ENCODE data around the gene FBXL7. TPM values are rescaled to one million over a fixed set of nuclear protein-coding genes. Genes with fewer than 3 reads are reported as not detected.
"Not testable (repeated sequence)": the region's sequence is repeated elsewhere in the genome, so short reads cannot be mapped to it uniquely, and the experiment has no call there.

Gene FBXL7
- total RNA-seq, 1 donor from 2014 or later, result 12.3 TPM

- H3K4me3 Mint-ChIP-seq, result no peak overlapping the region
- Histone ChIP-seq H3K4me2 (peak overlapping the region; percentile 45), H3F3A (ENCODE audit: low read depth) (peaks cover 9% of the 10 kb centered on the region), H3K9ac (no peak overlapping the region), H3K36me3 (no peaks in the 10 kb centered on the region), H3K27me3 (no peaks in the 10 kb centered on the region), H3K4me3 (no peak overlapping the region), H3K9me3 (ENCODE audit: low read depth) (no peaks in the 10 kb centered on the region), H3K79me2 (ENCODE audit: low read depth) (no peaks in the 10 kb centered on the region), H2AFZ (replicated peaks) (no peak overlapping the region), H3K4me1 (peaks cover 20% of the 10 kb centered on the region), H3K27ac (no peak overlapping the region), H4K20me1 (ENCODE audit: low read depth) (no peaks in the 10 kb centered on the region)
- no peak for DNase-seq (ENCODE audit: low spot score)
- peaks cover 3% of the 10 kb centered on the region for H3K27me3 Mint-ChIP-seq (ENCODE audit: insufficient read depth, low read depth)
- TF ChIP-seq EZH2phosphoT487 (IDR thresholded peaks at IDR 0.05) (no peak), CTCF (IDR thresholded peaks at IDR 0.05) (no peak), EZH2 (IDR thresholded peaks at IDR 0.05) (no peak)
- H3K36me3 Mint-ChIP-seq, result peaks cover 9% of the 10 kb centered on the region
- no peaks in the 10 kb centered on the region for H3K4me1 Mint-ChIP-seq
- no peak overlapping the region for H3K27ac Mint-ChIP-seq
- H3K9me3 Mint-ChIP-seq, result peaks cover 7% of the 10 kb centered on the region
Measured at GRCh38 chr5:15864536-15865215, 364.7 kb downstream of the FBXL7 start.

- DNase-seq (ENCODE audit: low spot score); H3K4me3 ChIP-seq; H3K27me3 ChIP-seq; H3K4me3 Mint-ChIP-seq; H3K79me2 ChIP-seq (ENCODE audit: low read depth); H4K20me1 ChIP-seq (ENCODE audit: low read depth); H3K4me1 Mint-ChIP-seq; H3K4me2 ChIP-seq; H3F3A ChIP-seq (ENCODE audit: low read depth); H3K27ac ChIP-seq; H3K9me3 ChIP-seq (ENCODE audit: low read depth); H3K27ac Mint-ChIP-seq; H3K9ac ChIP-seq; H3K36me3 ChIP-seq; H2AFZ ChIP-seq (replicated peaks); H3K27me3 Mint-ChIP-seq (ENCODE audit: insufficient read depth, low read depth); H3K4me1 ChIP-seq: not testable (repeated sequence)
- Mint-ChIP-seq H3K36me3 (peaks cover 12% of the 10 kb centered on the region), H3K9me3 (peaks cover 47% of the 10 kb centered on the region)
Measured at GRCh38 chr5:15872259-15872658, 372.3 kb downstream of the FBXL7 start.

- Mint-ChIP-seq H3K36me3 (peaks cover 5% of the 10 kb centered on the region), H3K9me3 (peaks cover 20% of the 10 kb centered on the region), H3K27me3 (ENCODE audit: insufficient read depth, low read depth) (no peaks in the 10 kb centered on the region), H3K4me3 (no peak overlapping the region), H3K4me1 (no peaks in the 10 kb centered on the region), H3K27ac (no peak overlapping the region)
- H3K9me3 ChIP-seq (ENCODE audit: low read depth), result no peaks in the 10 kb centered on the region
- TF ChIP-seq EZH2 (IDR thresholded peaks at IDR 0.05), result no peak
- no peak for TF ChIP-seq EZH2phosphoT487 (IDR thresholded peaks at IDR 0.05)
- no peak for TF ChIP-seq CTCF (IDR thresholded peaks at IDR 0.05)
- H3K36me3 ChIP-seq, result no peaks in the 10 kb centered on the region
- no peaks in the 10 kb centered on the region for H3K79me2 ChIP-seq (ENCODE audit: low read depth)
- no peaks in the 10 kb centered on the region for H4K20me1 ChIP-seq (ENCODE audit: low read depth)
- no peak for DNase-seq (ENCODE audit: low spot score)
- no peak overlapping the region for H2AFZ ChIP-seq (replicated peaks)
- H3K4me2 ChIP-seq, result no peak overlapping the region
- H3K4me3 ChIP-seq, result no peak overlapping the region
- H3K9ac ChIP-seq, result no peak overlapping the region
- no peaks in the 10 kb centered on the region for H3K27me3 ChIP-seq
- no peak overlapping the region for H3K27ac ChIP-seq
- no peaks in the 10 kb centered on the region for H3K4me1 ChIP-seq
- H3F3A ChIP-seq (ENCODE audit: low read depth), result no peaks in the 10 kb centered on the region
Measured at GRCh38 chr5:15877914-15878313, 377.9 kb downstream of the FBXL7 start.

GRCh38 chr5:15880201-15880600, 380.2 kb downstream of the FBXL7 start:
- no peak for TF ChIP-seq CTCF (IDR thresholded peaks at IDR 0.05)
- Histone ChIP-seq H3K4me3 (no peak overlapping the region), H3K4me1 (no peaks in the 10 kb centered on the region), H3K36me3 (no peaks in the 10 kb centered on the region), H3K79me2 (ENCODE audit: low read depth) (no peaks in the 10 kb centered on the region), H4K20me1 (ENCODE audit: low read depth) (no peaks in the 10 kb centered on the region), H3K27me3 (no peaks in the 10 kb centered on the region), H3K9me3 (ENCODE audit: low read depth) (no peaks in the 10 kb centered on the region), H3K9ac (no peak overlapping the region), H3F3A (ENCODE audit: low read depth) (no peaks in the 10 kb centered on the region), H2AFZ (replicated peaks) (no peak overlapping the region), H3K4me2 (no peak overlapping the region), H3K27ac (no peak overlapping the region)
- DNase-seq (ENCODE audit: low spot score), result no peak
- no peak overlapping the region for H3K27ac Mint-ChIP-seq
- H3K4me3 Mint-ChIP-seq, result no peak overlapping the region
- peaks cover 7% of the 10 kb centered on the region for H3K9me3 Mint-ChIP-seq
- H3K27me3 Mint-ChIP-seq (ENCODE audit: insufficient read depth, low read depth), result no peaks in the 10 kb centered on the region
- H3K4me1 Mint-ChIP-seq, result no peaks in the 10 kb centered on the region
- H3K36me3 Mint-ChIP-seq, result peaks cover 7% of the 10 kb centered on the region
